HG03045 (cell line): ENCODE data around the gene UTF1.

Source experiments
- ATAC-seq: cut with Tn5 transposase; IDR thresholded peaks from one replicate; pipeline ENCODE4 v1.9.1; 2021; ENCODE audit warnings: mild to moderate bottlenecking, moderate library complexity; ENCODE audit not compliant: unreplicated experiment

UTF1 gene

GRCh38 chr10:133230044-133230361, at the start of gene UTF1:
Gene UTF1 (plus strand): TSS chr10:133230217. CDS start chr10:133230289, 72 bp downstream.
- ATAC-seq, result no peak

GRCh38 chr10:133180965-133181639, 48.9 kb upstream of the UTF1 start:
- no peak for ATAC-seq

- ATAC-seq, result no peak
These were observed 47.8 kb upstream of the UTF1 start for GRCh38 chr10:133182190-133182589.

- no peak for ATAC-seq
These were observed 47.0 kb upstream of the UTF1 start for GRCh38 chr10:133182791-133183645.

- no peak for ATAC-seq
These were observed 46.2 kb upstream of the UTF1 start for GRCh38 chr10:133183646-133184378.

- ATAC-seq, result no peak
These were observed 45.3 kb upstream of the UTF1 start for GRCh38 chr10:133184591-133185244.

GRCh38 chr10:133185421-133185820, 44.6 kb upstream of the UTF1 start:
- no peak for ATAC-seq

GRCh38 chr10:133185916-133186315, 44.1 kb upstream of the UTF1 start:
- ATAC-seq, result no peak

GRCh38 chr10:133186416-133187090, 43.5 kb upstream of the UTF1 start:
- no peak for ATAC-seq

GRCh38 chr10:133187091-133187905, 42.7 kb upstream of the UTF1 start:
- no peak for ATAC-seq

GRCh38 chr10:133187906-133188681, 41.9 kb upstream of the UTF1 start:
- no peak for ATAC-seq

- ATAC-seq, result no peak
These were observed 40.8 kb upstream of the UTF1 start for GRCh38 chr10:133189256-133189655.

GRCh38 chr10:133189726-133190125, 40.3 kb upstream of the UTF1 start:
- ATAC-seq, result no peak

GRCh38 chr10:133190225-133190624, 39.8 kb upstream of the UTF1 start:
- ATAC-seq, result no peak

- ATAC-seq, result no peak
These were observed 38.4 kb upstream of the UTF1 start for GRCh38 chr10:133191651-133192050.

- ATAC-seq, result no peak
These were observed 35.9 kb upstream of the UTF1 start for GRCh38 chr10:133194151-133194550.

- ATAC-seq, result no peak
These were observed 34.9 kb upstream of the UTF1 start for GRCh38 chr10:133195096-133195495.

GRCh38 chr10:133195611-133196010, 34.4 kb upstream of the UTF1 start:
- no peak for ATAC-seq
